Astrocyte (in vitro differentiated cells and primary cell): Measurements from ENCODE around the gene WNT7B. TPM values are rescaled to one million over a fixed set of nuclear protein-coding genes. Genes with fewer than 3 reads are reported as not detected.

Source experiments
- DNase-seq: peaks from one replicate; pipeline ENCODE4 v3.0.0-alpha.2; 2010; ENCODE audit warnings: low read depth
- FAIRE-seq: peaks from 2 replicates; lab custom pipeline; 2011; peaks lifted over from hg19 to GRCh38; lab: Jason Lieb, UNC
- H2AFZ ChIP-seq: 2 replicates; pipeline ENCODE4 v1.6.0; 2012; ENCODE audit warnings: low read depth, low read length, inconsistent platforms
- H3K27ac ChIP-seq: 2 replicates; pipeline ENCODE4 v1.5.1; 2011; ENCODE audit warnings: low read depth, low read length, inconsistent platforms
- H3K27me3 ChIP-seq: 2 replicates; pipeline ENCODE4 v1.6.0; 2011; ENCODE audit warnings: low read length, inconsistent platforms; ENCODE audit not compliant: insufficient read depth
- H3K36me3 ChIP-seq: 2 replicates; pipeline ENCODE4 v1.5.1; 2011; ENCODE audit warnings: low read length, inconsistent platforms; ENCODE audit not compliant: insufficient read depth
- H3K4me1 ChIP-seq: 2 replicates; pipeline ENCODE4 v1.5.1; 2011; ENCODE audit warnings: low read length, inconsistent platforms; ENCODE audit not compliant: insufficient read depth
- H3K4me2 ChIP-seq: 2 replicates; pipeline ENCODE4 v1.6.0; 2012; ENCODE audit warnings: low read length, inconsistent platforms
- H3K4me3 ChIP-seq: 2 replicates; pipeline ENCODE4 v1.5.1; 2011; ENCODE audit warnings: low read depth, mild to moderate bottlenecking, low read length, inconsistent platforms; ENCODE audit not compliant: insufficient read depth
- H3K79me2 ChIP-seq: 2 replicates; pipeline ENCODE4 v1.6.0; 2012; ENCODE audit warnings: mild to moderate bottlenecking, low read length, inconsistent platforms; ENCODE audit not compliant: insufficient read depth
- H3K9ac ChIP-seq: 2 replicates; pipeline ENCODE4 v1.6.0; 2012; ENCODE audit warnings: mild to moderate bottlenecking, low read length, inconsistent platforms
- H3K9me3 ChIP-seq: 2 replicates; pipeline ENCODE4 v1.5.1; 2012; ENCODE audit warnings: low read depth, mild to moderate bottlenecking, low read length, inconsistent platforms; ENCODE audit not compliant: insufficient read depth
- H4K20me1 ChIP-seq: 2 replicates; pipeline ENCODE4 v1.6.0; 2012; ENCODE audit warnings: low read length, inconsistent platforms; ENCODE audit not compliant: insufficient read depth
- H3K27ac Mint-ChIP-seq: one replicate; pipeline ENCODE4 v1.8.0; 2021; ENCODE audit warnings: mild to moderate bottlenecking, mixed read lengths; ENCODE audit not compliant: unreplicated experiment
- H3K27me3 Mint-ChIP-seq: one replicate; pipeline ENCODE4 v1.8.0; 2021; ENCODE audit warnings: low read depth, mixed read lengths; ENCODE audit not compliant: unreplicated experiment
- H3K36me3 Mint-ChIP-seq: one replicate; pipeline ENCODE4 v1.8.0; 2021; ENCODE audit warnings: low read depth, mixed read lengths; ENCODE audit not compliant: unreplicated experiment
- H3K4me1 Mint-ChIP-seq: one replicate; pipeline ENCODE4 v1.8.0; 2021; ENCODE audit warnings: low read depth, mixed read lengths; ENCODE audit not compliant: unreplicated experiment
- H3K4me3 Mint-ChIP-seq: one replicate; pipeline ENCODE4 v1.8.0; 2021; ENCODE audit warnings: mild to moderate bottlenecking, moderate library complexity, mixed read lengths; ENCODE audit not compliant: unreplicated experiment
- H3K9me3 Mint-ChIP-seq: one replicate; pipeline ENCODE4 v1.8.0; 2021; ENCODE audit warnings: mild to moderate bottlenecking, mixed read lengths; ENCODE audit not compliant: unreplicated experiment
- CTCF ChIP-seq: IDR thresholded peaks from 2 replicates; pipeline ENCODE4 v1.5.1; 2011; ENCODE audit warnings: low read depth, mild to moderate bottlenecking, inconsistent platforms, low read length, moderate library complexity; ENCODE audit not compliant: insufficient read depth
- EZH2 ChIP-seq: IDR thresholded peaks from 2 replicates; pipeline ENCODE4 v1.6.1; 2012; ENCODE audit warnings: mild to moderate bottlenecking, low read length, inconsistent platforms; ENCODE audit not compliant: insufficient read depth
- total RNA-seq: library from RNA; stranded (reverse); gene quantifications from 2 replicates; pipeline ENCODE4 v1.2.1, GENCODE V29; 2021

WNT7B gene
- total RNA-seq, 1 donor from 2014 or later: 1.7 TPM

GRCh38 chr22:45886540-45886939 lies 90.4 kb downstream of the WNT7B start:
- Histone ChIP-seq H3K79me2 (no peaks in the 10 kb centered on the region), H3K36me3 (no peaks in the 10 kb centered on the region), H3K4me2 (no peak overlapping the region), H3K9me3 (no peaks in the 10 kb centered on the region), H3K27me3 (peaks cover 7% of the 10 kb centered on the region), H3K27ac (no peak overlapping the region), H3K4me1 (peaks cover 14% of the 10 kb centered on the region), H3K4me3 (no peak overlapping the region), H2AFZ (no peak overlapping the region), H4K20me1 (no peaks in the 10 kb centered on the region), H3K9ac (no peak overlapping the region)
- Mint-ChIP-seq H3K36me3 (no peaks in the 10 kb centered on the region), H3K27me3 (peaks cover 36% of the 10 kb centered on the region), H3K4me3 (no peak overlapping the region), H3K9me3 (no peaks in the 10 kb centered on the region), H3K27ac (no peak overlapping the region), H3K4me1 (no peaks in the 10 kb centered on the region)
- no peak for FAIRE-seq
- TF ChIP-seq EZH2: no peak
- TF ChIP-seq CTCF: no peak
- DNase-seq: no peak

GRCh38 chr22:45885941-45886395 lies 91.0 kb downstream of the WNT7B start:
- Mint-ChIP-seq H3K27me3 (peaks cover 38% of the 10 kb centered on the region), H3K9me3 (no peaks in the 10 kb centered on the region), H3K27ac (no peak overlapping the region), H3K4me1 (no peaks in the 10 kb centered on the region), H3K36me3 (no peaks in the 10 kb centered on the region), H3K4me3 (no peak overlapping the region)
- H3K27me3 ChIP-seq: peaks cover 13% of the 10 kb centered on the region
- peaks cover 15% of the 10 kb centered on the region for H3K4me1 ChIP-seq
- FAIRE-seq: no peak
- peak overlapping the region; percentile 26 for H2AFZ ChIP-seq
- TF ChIP-seq CTCF (no peak), EZH2 (no peak)
- no peak overlapping the region for H3K4me3 ChIP-seq
- H3K36me3 ChIP-seq: no peaks in the 10 kb centered on the region
- H3K27ac ChIP-seq: no peak overlapping the region
- H3K4me2 ChIP-seq: peak overlapping the region; percentile 29
- no peaks in the 10 kb centered on the region for H3K9me3 ChIP-seq
- no peaks in the 10 kb centered on the region for H4K20me1 ChIP-seq
- H3K79me2 ChIP-seq: no peaks in the 10 kb centered on the region
- no peak overlapping the region for H3K9ac ChIP-seq
- DNase-seq: no peak

GRCh38 chr22:45885171-45885840 lies 91.7 kb downstream of the WNT7B start:
- Histone ChIP-seq H4K20me1 (no peaks in the 10 kb centered on the region), H3K9ac (no peak overlapping the region), H3K36me3 (no peaks in the 10 kb centered on the region), H3K4me3 (no peak overlapping the region), H2AFZ (no peak overlapping the region), H3K79me2 (no peaks in the 10 kb centered on the region), H3K27me3 (peaks cover 19% of the 10 kb centered on the region), H3K27ac (no peak overlapping the region), H3K4me1 (peaks cover 22% of the 10 kb centered on the region), H3K9me3 (no peaks in the 10 kb centered on the region), H3K4me2 (no peak overlapping the region)
- Mint-ChIP-seq H3K27me3 (peaks cover 41% of the 10 kb centered on the region), H3K36me3 (no peaks in the 10 kb centered on the region), H3K4me1 (no peaks in the 10 kb centered on the region), H3K9me3 (no peaks in the 10 kb centered on the region), H3K27ac (no peak overlapping the region), H3K4me3 (no peak overlapping the region)
- TF ChIP-seq EZH2 (no peak), CTCF (no peak)
- DNase-seq (no peak), FAIRE-seq (no peak)
